Karpas-422 (cell line): ENCODE measurements around the gene PHF19. TPM values are rescaled to one million over a fixed set of nuclear protein-coding genes. Genes with fewer than 3 reads are reported as not detected.

ENCODE experiments used
- DNase-seq: peaks from one replicate; pipeline ENCODE4 v3.0.0-alpha.2; 2015
- H2AFZ ChIP-seq: fragments of 200-600 bp; sonication (generic); 2 replicates; pipeline ENCODE4 v1.6.1; 2014; ENCODE audit warnings: antibody characterized with exemption, low read length, mixed read lengths
- H3K27ac ChIP-seq: fragments of 200-600 bp; sonication (generic); 2 replicates; pipeline ENCODE4 v1.5.1; 2014; ENCODE audit warnings: mild to moderate bottlenecking, low read length, moderate library complexity
- H3K27me3 ChIP-seq: fragments of 200-600 bp; sonication (generic); 2 replicates; pipeline ENCODE4 v1.6.1; 2014; ENCODE audit warnings: low read length, mixed read lengths
- H3K36me3 ChIP-seq: fragments of 200-600 bp; sonication (generic); 2 replicates; pipeline ENCODE4 v1.6.1; 2014; ENCODE audit warnings: low read length, mixed read lengths; ENCODE audit not compliant: insufficient read depth
- H3K4me1 ChIP-seq: fragments of 200-600 bp; sonication (generic); 2 replicates; pipeline ENCODE4 v1.6.1; 2014; ENCODE audit warnings: mild to moderate bottlenecking, low read length, mixed read lengths
- H3K4me2 ChIP-seq: fragments of 200-600 bp; sonication (generic); 2 replicates; pipeline ENCODE4 v1.6.1; 2014; ENCODE audit warnings: low read length, low read depth, mild to moderate bottlenecking; ENCODE audit not compliant: poor library complexity, severe bottlenecking
- H3K4me3 ChIP-seq: fragments of 200-600 bp; sonication (generic); 2 replicates; pipeline ENCODE4 v1.5.1; 2014; ENCODE audit warnings: mild to moderate bottlenecking, antibody characterized with exemption, low read length, mixed read lengths
- H3K79me2 ChIP-seq: fragments of 200-600 bp; sonication (generic); 2 replicates; pipeline ENCODE4 v1.6.1; 2014; ENCODE audit warnings: mild to moderate bottlenecking, low read length, mixed read lengths
- H3K9ac ChIP-seq: fragments of 200-600 bp; sonication (generic); 2 replicates; pipeline ENCODE4 v1.6.0; 2014; ENCODE audit warnings: low read length
- H3K9me2 ChIP-seq: fragments of 200-600 bp; sonication (generic), shearing (Covaris generic); replicated peaks from 2 replicates; pipeline ENCODE4 v1.6.0; 2014; ENCODE audit warnings: mild to moderate bottlenecking, low read length, moderate library complexity; ENCODE audit not compliant: insufficient read depth
- H3K9me3 ChIP-seq: fragments of 300-700, 200-600 bp; sonication (generic); 2 replicates; pipeline ENCODE4 v1.6.1; 2014; ENCODE audit warnings: low read length, mixed read lengths
- H4K20me1 ChIP-seq: fragments of 200-600 bp; sonication (generic); 2 replicates; pipeline ENCODE4 v1.6.1; 2014; ENCODE audit warnings: mild to moderate bottlenecking, antibody characterized with exemption, low read length, low read depth; ENCODE audit not compliant: insufficient read depth
- total RNA-seq: library from RNA; depleted of rRNA; stranded (reverse); fragments of >200 nt; shearing (Covaris generic); gene quantifications from 2 replicates; pipeline ENCODE4 v1.2.3, GENCODE V29; 2014; ENCODE audit warnings: low replicate concordance

PHF19 gene
- total RNA-seq, 1 experiment from 2014 or later = 34.8 TPM

GRCh38 chr9:120909904-120910303, 32.9 kb upstream of the PHF19 start:
- no peaks in the 10 kb centered on the region for H3K4me1 ChIP-seq
- no peaks in the 10 kb centered on the region for H3K9me3 ChIP-seq
- H2AFZ ChIP-seq = no peak overlapping the region
- H3K4me2 ChIP-seq = no peak overlapping the region
- no peak overlapping the region for H3K4me3 ChIP-seq
- DNase-seq = no peak
- H3K79me2 ChIP-seq = no peaks in the 10 kb centered on the region
- H3K9me2 ChIP-seq = no peaks in the 10 kb centered on the region
- H3K27ac ChIP-seq = no peak overlapping the region
- no peaks in the 10 kb centered on the region for H3K27me3 ChIP-seq
- H3K9ac ChIP-seq = no peak overlapping the region
- H3K36me3 ChIP-seq = peaks cover 34% of the 10 kb centered on the region
- no peaks in the 10 kb centered on the region for H4K20me1 ChIP-seq

- Histone ChIP-seq H3K9ac (no peak overlapping the region), H4K20me1 (no peaks in the 10 kb centered on the region), H3K79me2 (no peaks in the 10 kb centered on the region), H3K27me3 (no peaks in the 10 kb centered on the region), H3K9me2 (no peaks in the 10 kb centered on the region), H3K36me3 (peaks cover 28% of the 10 kb centered on the region), H3K4me3 (no peak overlapping the region), H2AFZ (no peak overlapping the region), H3K4me1 (peaks cover 6% of the 10 kb centered on the region; the same call in 1 of the 2 replicates), H3K4me2 (no peak overlapping the region), H3K9me3 (no peaks in the 10 kb centered on the region), H3K27ac (no peak overlapping the region)
- no peak for DNase-seq
Measured at GRCh38 chr9:120905315-120906164, 28.6 kb upstream of the PHF19 start.

- peaks cover 6% of the 10 kb centered on the region; the same call in 1 of the 2 replicates for H3K4me1 ChIP-seq
- H3K4me3 ChIP-seq = no peak overlapping the region
- H2AFZ ChIP-seq = no peak overlapping the region
- H3K27me3 ChIP-seq = no peaks in the 10 kb centered on the region
- no peak overlapping the region for H3K4me2 ChIP-seq
- no peak for DNase-seq
- peaks cover 25% of the 10 kb centered on the region for H3K36me3 ChIP-seq
- no peaks in the 10 kb centered on the region for H3K79me2 ChIP-seq
- no peaks in the 10 kb centered on the region for H3K9me3 ChIP-seq
- no peak overlapping the region for H3K9ac ChIP-seq
- no peaks in the 10 kb centered on the region for H3K9me2 ChIP-seq
- no peaks in the 10 kb centered on the region for H4K20me1 ChIP-seq
- H3K27ac ChIP-seq = no peak overlapping the region
Measured at GRCh38 chr9:120904978-120905301, 28.0 kb upstream of the PHF19 start.

- H3K36me3 ChIP-seq = peaks cover 20% of the 10 kb centered on the region
- no peak overlapping the region for H3K4me2 ChIP-seq
Measured at GRCh38 chr9:120904061-120904977, 27.3 kb upstream of the PHF19 start.

GRCh38 chr9:120902569-120903535, 25.9 kb upstream of the PHF19 start:
- H3K9me2 ChIP-seq = no peaks in the 10 kb centered on the region
- no peaks in the 10 kb centered on the region for H4K20me1 ChIP-seq
- H3K9me3 ChIP-seq = no peaks in the 10 kb centered on the region
- H3K9ac ChIP-seq = no peak overlapping the region
- peaks cover 6% of the 10 kb centered on the region; the same call in 1 of the 2 replicates for H3K4me1 ChIP-seq
- H3K27ac ChIP-seq = no peak overlapping the region
- no peaks in the 10 kb centered on the region for H3K27me3 ChIP-seq
- no peak overlapping the region for H3K4me2 ChIP-seq
- DNase-seq = no peak
- no peak overlapping the region for H2AFZ ChIP-seq
- H3K36me3 ChIP-seq = peaks cover 15% of the 10 kb centered on the region
- H3K4me3 ChIP-seq = no peak overlapping the region
- no peaks in the 10 kb centered on the region for H3K79me2 ChIP-seq

More at GRCh38 chr9:120904061-120904977, 27.3 kb upstream of the PHF19 start:
- DNase-seq = no peak
- peaks cover 6% of the 10 kb centered on the region; the same call in 1 of the 2 replicates for H3K4me1 ChIP-seq
- no peaks in the 10 kb centered on the region for H3K27me3 ChIP-seq
- H3K9ac ChIP-seq = no peak overlapping the region
- H3K9me3 ChIP-seq = no peaks in the 10 kb centered on the region
- no peak overlapping the region for H3K4me3 ChIP-seq
- H3K27ac ChIP-seq = 0 out of 2 replicates have a peak overlapping the region, but pooled peaks have one; percentile 4
- H3K9me2 ChIP-seq = no peaks in the 10 kb centered on the region
- H3K79me2 ChIP-seq = no peaks in the 10 kb centered on the region
- H4K20me1 ChIP-seq = no peaks in the 10 kb centered on the region
- no peak overlapping the region for H2AFZ ChIP-seq

GRCh38 chr9:120901755-120902568, 25.0 kb upstream of the PHF19 start:
- H3K4me1 ChIP-seq = peaks cover 12% of the 10 kb centered on the region
- no peak overlapping the region for H3K27ac ChIP-seq
- H2AFZ ChIP-seq = no peak overlapping the region
- H3K9me3 ChIP-seq = no peaks in the 10 kb centered on the region
- no peak for DNase-seq
- H3K9ac ChIP-seq = no peak overlapping the region
- no peak overlapping the region for H3K4me2 ChIP-seq
- H3K9me2 ChIP-seq = no peaks in the 10 kb centered on the region
- no peaks in the 10 kb centered on the region for H4K20me1 ChIP-seq
- H3K4me3 ChIP-seq = no peak overlapping the region
- peaks cover 15% of the 10 kb centered on the region for H3K36me3 ChIP-seq
- H3K27me3 ChIP-seq = no peaks in the 10 kb centered on the region
- H3K79me2 ChIP-seq = no peaks in the 10 kb centered on the region

- H3K79me2 ChIP-seq = no peaks in the 10 kb centered on the region
- H3K27ac ChIP-seq = no peak overlapping the region
- H3K4me2 ChIP-seq = no peak overlapping the region
- H3K4me1 ChIP-seq = peaks cover 14% of the 10 kb centered on the region
- H2AFZ ChIP-seq = no peak overlapping the region
- H3K9ac ChIP-seq = no peak overlapping the region
- H3K4me3 ChIP-seq = no peak overlapping the region
- no peak for DNase-seq
- no peaks in the 10 kb centered on the region for H4K20me1 ChIP-seq
- no peaks in the 10 kb centered on the region for H3K9me2 ChIP-seq
- H3K36me3 ChIP-seq = peaks cover 15% of the 10 kb centered on the region
- H3K9me3 ChIP-seq = no peaks in the 10 kb centered on the region
- H3K27me3 ChIP-seq = no peaks in the 10 kb centered on the region
Measured at GRCh38 chr9:120900824-120901223, 23.8 kb upstream of the PHF19 start.
